Pulmonary artery endothelial cell (primary cell): Measurements from ENCODE around the gene ATP5MC2. TPM values are rescaled to one million over a fixed set of nuclear protein-coding genes. Genes with fewer than 3 reads are reported as not detected.

Source experiments
- DNase-seq: peaks from one replicate; pipeline ENCODE4 v3.0.0-alpha.2; 2011; ENCODE audit warnings: low read depth, low spot score
- total RNA-seq: library from RNA; depleted of rRNA; stranded (reverse); fragments of >200 nt; gene quantifications from 2 replicates; pipeline ENCODE4 v1.2.3, GENCODE V29; 2014

The ATP5MC2 gene
- total RNA-seq, 1 donor from 2014 or later: 144 TPM

DNA sequence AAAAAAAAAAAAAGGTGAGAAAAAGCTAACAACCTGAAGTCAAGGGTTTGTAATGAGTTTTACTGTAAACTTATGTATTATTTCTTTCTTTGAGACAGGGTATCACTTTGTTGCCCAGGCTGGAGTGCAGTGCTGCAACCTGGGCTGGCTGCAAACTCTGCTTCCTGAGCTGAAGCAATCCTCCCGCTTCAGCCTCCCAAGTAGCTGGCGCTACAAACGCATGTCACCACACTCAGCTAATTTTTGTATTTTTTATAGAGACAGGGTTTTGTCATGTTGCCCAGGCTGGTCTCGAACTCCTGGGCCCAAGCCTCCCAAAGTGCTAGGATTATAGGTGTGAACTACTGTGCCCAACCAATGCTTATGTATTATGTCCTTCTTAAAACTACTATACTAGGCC is 58.9 kb downstream of the ATP5MC2 start:
- DNase-seq: no peak

Other genes with a start within 250 kb of the ATP5MC2 start
- gene PRR13, start 234.3 kb downstream of the ATP5MC2 start, total RNA-seq: 24.3 and 26.2 TPM in 2 replicates
- gene PCBP2, start 224.0 kb downstream of the ATP5MC2 start, total RNA-seq: 368 and 377 TPM in 2 replicates
- gene MAP3K12, start 176.6 kb downstream of the ATP5MC2 start, total RNA-seq: 18.3 and 20.9 TPM in 2 replicates
- 60.3 and 69.8 TPM in 2 replicates for gene TARBP2, start 174.8 kb downstream of the ATP5MC2 start, total RNA-seq
- not detected in 2 replicates for gene NPFF, start 168.6 kb downstream of the ATP5MC2 start, total RNA-seq
- gene ATF7, start 49.7 kb downstream of the ATP5MC2 start, total RNA-seq: 10.5 and 12.1 TPM in 2 replicates
- 42.0 and 58.7 TPM in 2 replicates for gene CALCOCO1, start 51.4 kb upstream of the ATP5MC2 start, total RNA-seq
- not detected in 2 replicates for gene CISTR, start 75.9 kb upstream of the ATP5MC2 start, total RNA-seq